ENCODE measurements around the gene SOWAHA. TPM values are rescaled to one million over a fixed set of nuclear protein-coding genes. Genes with fewer than 3 reads are reported as not detected.

Gene SOWAHA
- total and polyA plus RNA-seq, 10 of the 15 experiments (the other 5 are each of a cell fraction or from before 2014, with no cell fraction given) = 0.02 to 0.37 (median 0.05) TPM; not detected in 4

DNA sequence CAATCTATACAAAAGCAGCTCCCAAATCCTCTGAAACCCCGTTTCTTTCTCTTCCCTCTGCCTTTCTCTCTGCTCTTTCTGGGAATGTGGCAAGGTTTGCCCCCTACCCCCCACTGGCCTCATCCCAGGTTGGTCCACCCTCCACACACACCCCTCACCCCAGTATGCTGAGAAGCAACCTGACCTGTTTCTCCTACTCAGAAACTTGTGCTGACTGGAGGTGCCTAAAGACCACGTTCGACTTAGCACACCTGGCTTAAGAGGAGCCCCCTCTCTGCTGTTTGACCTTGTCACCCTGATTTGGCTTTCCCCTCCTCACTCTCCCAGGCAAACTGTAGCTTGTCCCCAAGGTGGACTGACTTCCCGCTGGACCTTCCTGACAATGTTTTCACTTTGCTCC lies 35.0 kb upstream of the SOWAHA start (continued):
- no peak for TF ChIP-seq SIX5 (IDR thresholded peaks at IDR 0.05; ENCODE audit: low read depth, low read length, severe bottlenecking)

GRCh38 chr5:132778856-132779255 lies 34.2 kb upstream of the SOWAHA start:
- no peak for FAIRE-seq
- Histone ChIP-seq H3K27ac (ENCODE audit: control insufficient read depth, insufficient read depth) (no peak overlapping the region), H3K9me3 (replicated peaks; ENCODE audit: control insufficient read depth, insufficient read depth, low read length) (no peaks in the 10 kb centered on the region), H3K4me2 (ENCODE audit: control insufficient read depth, insufficient read depth) (no peak overlapping the region), H3K27me3 (replicated peaks in 1 of 2; ENCODE audit: control insufficient read depth in 2 of 2, insufficient read depth in 2 of 2, low read length in 1 of 2) (no peaks in the 10 kb centered on the region), H3K4me1 (ENCODE audit: control insufficient read depth, insufficient read depth, low read length) (peaks cover 7% of the 10 kb centered on the region), H2AFZ (ENCODE audit: control insufficient read depth, low read depth, low read length) (no peak overlapping the region), H3K36me3 (ENCODE audit: control insufficient read depth in 2 of 2, insufficient read depth in 2 of 2, low read length in 1 of 2) (no peaks in the 10 kb centered on the region), H4K20me1 (ENCODE audit: control insufficient read depth, insufficient read depth) (no peaks in the 10 kb centered on the region), H3K9ac (ENCODE audit: control insufficient read depth, insufficient read depth, low read length) (no peak overlapping the region), H3K4me3 (no peak overlapping the region), H3K79me2 (ENCODE audit: control insufficient read depth, insufficient read depth, low read length) (peaks cover 9% of the 10 kb centered on the region)
- POLR2A ChIA-PET = interaction anchor here (0.5 to 7.2 kb wide), 6 partner anchors 11 to 107 kb away, joined by 3 to 56 read pairs (median 6); no protein-coding TSS in a partner anchor
- SMC1A ChIA-PET (ENCODE audit: uncharacterized antibody, unreplicated experiment) = interaction anchor here (0.6 to 7.5 kb wide), 7 partner anchors 8 to 88 kb away, joined by 3 to 88 read pairs (median 7); partner anchors contain the start of genes CCNI2 and UQCRQ
- BruUV-seq (replicated peaks) = no TSS peak
- intact Hi-C loops (cut with micrococcal nuclease; ENCODE audit: unreplicated experiment) (no loop called here), in situ Hi-C loops (cut with MboI) (no loop called here)
- CTCF ChIA-PET = interaction anchor here (0.6 to 1.7 kb wide), 3 partner anchors 28 to 65 kb away, joined by 3 to 7 read pairs (median 3); no protein-coding TSS in a partner anchor
- ATAC-seq = no peak
- 92% methylated on average over 5 of the region's 5 CpGs for WGBS (ENCODE audit: insufficient coverage, insufficient replicate concordance, low lambda C conversion rate, missing lambda C conversion rate)
- RAD21 ChIA-PET (ENCODE audit: unreplicated experiment) = interaction anchor here (1.2 to 2.5 kb wide), 5 partner anchors 23 to 42 kb away, joined by 3 to 9 read pairs (median 8); partner anchors contain the start of gene KIF3A
- no peak for DNase-seq (ENCODE audit: low read depth, low spot score)
- no peak for TF ChIP-seq SIX5 (IDR thresholded peaks at IDR 0.05; ENCODE audit: low read depth, low read length, severe bottlenecking)
- TF ChIP-seq ZNF622 (IDR thresholded peaks at IDR 0.05) = no peak
- no peak for TF ChIP-seq ASH2L (IDR thresholded peaks at IDR 0.05; ENCODE audit: borderline replicate concordance, low read depth)
- TF ChIP-seq, protein P1, sequence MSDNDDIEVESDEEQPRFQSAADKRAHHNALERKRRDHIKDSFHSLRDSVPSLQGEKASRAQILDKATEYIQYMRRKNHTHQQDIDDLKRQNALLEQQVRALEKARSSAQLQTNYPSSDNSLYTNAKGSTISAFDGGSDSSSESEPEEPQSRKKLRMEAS (IDR thresholded peaks at IDR 0.05; ENCODE audit: low read depth, low read length) = no peak
- TF ChIP-seq RELB (IDR thresholded peaks at IDR 0.05; ENCODE audit: low read depth) = no peak
- no peak for TF ChIP-seq HDAC6 (IDR thresholded peaks at IDR 0.05; ENCODE audit: unreplicated experiment)
- TF ChIP-seq ETV6 (conservative IDR thresholded peaks at IDR 0.05 in 1 of 2, IDR thresholded peaks at IDR 0.05 in 1 of 2; ENCODE audit: borderline replicate concordance in 1 of 2, low read depth in 1 of 2) = no peak
- TF ChIP-seq NFYA (IDR thresholded peaks at IDR 0.05; ENCODE audit: borderline replicate concordance, low read depth, low read length) = no peak
- no peak for TF ChIP-seq REST (IDR thresholded peaks at IDR 0.05; ENCODE audit: low read depth, low read length)
- no peak for TF ChIP-seq EGR1 (IDR thresholded peaks at IDR 0.05; ENCODE audit: borderline replicate concordance in 1 of 2, low read depth in 2 of 2, low read length in 2 of 2)
- TF ChIP-seq CEBPZ (IDR thresholded peaks at IDR 0.05; ENCODE audit: low read depth, low read length) = no peak
- no peak for TF ChIP-seq ATF7 (IDR thresholded peaks at IDR 0.05; ENCODE audit: low read depth)

All from GM12878 (cell line).